SK-N-SH (cell line): Measurements from ENCODE around the gene NR2C1. TPM values are rescaled to one million over a fixed set of nuclear protein-coding genes. Genes with fewer than 3 reads are reported as not detected.

Experiments
- CTCF ChIA-PET: fragments of 300-600, 350-600 bp; formaldehyde crosslinking; extraction: SDS; loops from one replicate; lab custom pipeline; 2021; lab: Yijun Ruan, JAX
- POLR2A ChIA-PET: fragments of 350-600 bp; sonication (Branson Sonifier 250); formaldehyde crosslinking; extraction: SDS; loops from one replicate; lab custom pipeline; 2020; ENCODE audit warnings: antibody characterized with exemption, inconsistent platforms; lab: Yijun Ruan, JAX
- DNase-seq: peaks from one replicate; pipeline ENCODE4 v3.0.0; 2012
- H2AFZ ChIP-seq: fragments of 200-600 bp; sonication (generic); 2 replicates; pipeline ENCODE4 v1.8.1; 2016; ENCODE audit warnings: antibody characterized with exemption, mild to moderate bottlenecking, low read depth
- H3F3A ChIP-seq: fragments of 200-600 bp; sonication (generic); replicated peaks from 2 replicates; pipeline ENCODE3; 2016; ENCODE audit warnings: antibody characterized with exemption, mild to moderate bottlenecking; ENCODE audit not compliant: insufficient read depth
- H3K27ac ChIP-seq, 2 experiments: fragments of 200-500 bp in 1 of 2; fragments of 200-600 bp in 1 of 2; sonication (Bioruptor generic) in 1 of 2; sonication (generic), shearing (Covaris generic) in 1 of 2; 2 replicates each; pipeline versions ENCODE4 v1.5.1 to v1.6.1; 2014 to 2016; ENCODE audit warnings: low read depth in 2 of 2, inconsistent platforms in 1 of 2, low read length in 1 of 2, mild to moderate bottlenecking in 1 of 2, mixed read lengths in 1 of 2
- H3K27me3 ChIP-seq: fragments of 200-600 bp; sonication (generic), shearing (Covaris generic); 2 replicates; pipeline ENCODE4 v1.6.1; 2016; ENCODE audit warnings: mixed run types; ENCODE audit not compliant: insufficient read depth
- H3K36me3 ChIP-seq, 2 experiments: fragments of 200-500 bp in 1 of 2; fragments of 200-600 bp in 1 of 2; sonication (Bioruptor generic) in 1 of 2; sonication (generic) in 1 of 2; replicated peaks in 1 of 2; 2 replicates each; pipeline versions ENCODE3 to v1.5.1; 2014 to 2016; ENCODE audit warnings: low read length in 1 of 2, mild to moderate bottlenecking in 1 of 2; ENCODE audit not compliant: insufficient read depth in 2 of 2, control insufficient read depth in 1 of 2
- H3K4me1 ChIP-seq, 2 experiments: fragments of 200-500 bp in 1 of 2; fragments of 200-600 bp in 1 of 2; sonication (Bioruptor generic) in 1 of 2; sonication (generic), shearing (Covaris generic) in 1 of 2; 2 replicates each; pipeline versions ENCODE4 v1.5.1 to v1.6.1; 2014 to 2016; ENCODE audit warnings: low read depth in 1 of 2, low read length in 1 of 2, mixed run types in 1 of 2; ENCODE audit not compliant: insufficient read depth in 2 of 2, control insufficient read depth in 1 of 2
- H3K4me2 ChIP-seq: fragments of 200-600 bp; sonication (generic), shearing (Covaris generic); 2 replicates; pipeline ENCODE4 v1.6.1; 2017; ENCODE audit warnings: mixed run types
- H3K4me3 ChIP-seq, 2 experiments: fragments of 200-500 bp in 1 of 2; fragments of 200-600 bp in 1 of 2; sonication (Bioruptor generic) in 1 of 2; sonication (generic), shearing (Covaris generic) in 1 of 2; 2 replicates each; pipeline versions ENCODE4 v1.5.1 to v1.8.1; 2014 to 2016; ENCODE audit warnings: low read depth in 2 of 2, inconsistent platforms in 1 of 2, low read length in 1 of 2, mild to moderate bottlenecking in 1 of 2, mixed read lengths in 1 of 2, moderate library complexity in 1 of 2
- H3K79me2 ChIP-seq: fragments of 200-600 bp; sonication (generic); 2 replicates; pipeline ENCODE4 v1.8.1; 2017; ENCODE audit warnings: mild to moderate bottlenecking; ENCODE audit not compliant: insufficient read depth
- H3K9ac ChIP-seq: fragments of 200-600 bp; sonication (generic); 2 replicates; pipeline ENCODE4 v1.6.1; 2017; ENCODE audit warnings: mixed run types
- H3K9me2 ChIP-seq: fragments of 200-600 bp; sonication (generic); 2 replicates; pipeline ENCODE4 v1.6.1; 2017; ENCODE audit warnings: mixed run types
- H3K9me3 ChIP-seq: fragments of 200-600 bp; sonication (generic); 2 replicates; pipeline ENCODE4 v1.6.1; 2017; ENCODE audit warnings: mixed run types, mild to moderate bottlenecking, moderate library complexity
- H4K20me1 ChIP-seq: fragments of 200-600 bp; sonication (generic); 2 replicates; pipeline ENCODE4 v1.6.1; 2017; ENCODE audit warnings: mild to moderate bottlenecking, mixed run types; ENCODE audit not compliant: insufficient read depth
- CHD2 ChIP-seq: fragments of 150-350 bp; IDR thresholded peaks from 2 replicates; pipeline ENCODE4 v1.6.1; 2018; ENCODE audit warnings: low read length; ENCODE audit not compliant: partially characterized antibody
- ELF1 ChIP-seq: IDR thresholded peaks from 2 replicates; pipeline ENCODE4 v1.4.0; 2012
- EP300 ChIP-seq, 2 experiments: IDR thresholded peaks; 2 replicates each; pipeline versions ENCODE4 v1.4.0 to v1.6.1; 2012; ENCODE audit warnings: borderline replicate concordance in 1 of 2, low read depth in 1 of 2, low read length in 1 of 2
- EZH2phosphoT487 ChIP-seq: fragments of 200-600 bp; sonication (generic); IDR thresholded peaks from 2 replicates; pipeline ENCODE4 v1.6.1; 2017; ENCODE audit warnings: low read depth, mixed run types, mild to moderate bottlenecking, antibody characterized with exemption, moderate library complexity, borderline replicate concordance
- FOSL2 ChIP-seq: IDR thresholded peaks from 2 replicates; pipeline ENCODE4 v1.4.0; 2012; ENCODE audit warnings: low read depth, mild to moderate bottlenecking, moderate library complexity, borderline replicate concordance
- FOXM1 ChIP-seq: IDR thresholded peaks from 2 replicates; pipeline ENCODE4 v1.4.0; 2012; ENCODE audit warnings: low read depth, mild to moderate bottlenecking
- GABPA ChIP-seq: IDR thresholded peaks from 2 replicates; pipeline ENCODE4 v1.4.0; 2012; ENCODE audit warnings: low read depth, mild to moderate bottlenecking
- GATA2 ChIP-seq: sonication (generic); formaldehyde crosslinking; IDR thresholded peaks from 2 replicates; pipeline ENCODE4 v1.5.0; 2020; ENCODE audit warnings: mild to moderate bottlenecking, missing genetic modification reagents
- JUND ChIP-seq: IDR thresholded peaks from 2 replicates; pipeline ENCODE4 v1.4.0; 2012
- MXI1 ChIP-seq: IDR thresholded peaks from 2 replicates; pipeline ENCODE4 v1.6.1; 2012; ENCODE audit warnings: mild to moderate bottlenecking, low read depth, low read length, improper control_type of control experiment
- NFIC ChIP-seq: IDR thresholded peaks from 2 replicates; pipeline ENCODE4 v1.4.0; 2012; ENCODE audit warnings: borderline replicate concordance
- NRF1 ChIP-seq: IDR thresholded peaks from 2 replicates; pipeline ENCODE4 v1.6.1; 2012; ENCODE audit warnings: low read depth, mild to moderate bottlenecking, low read length
- PBX3 ChIP-seq: IDR thresholded peaks from 2 replicates; pipeline ENCODE4; 2012
- RAD21 ChIP-seq: IDR thresholded peaks from 2 replicates; pipeline ENCODE4 v1.6.1; 2012; ENCODE audit warnings: mild to moderate bottlenecking, low read length
- RCOR1 ChIP-seq: fragments of 150-350 bp; IDR thresholded peaks from 2 replicates; pipeline ENCODE4 v1.6.1; 2017; ENCODE audit warnings: antibody characterized with exemption, low read length
- SIN3A ChIP-seq: IDR thresholded peaks from 2 replicates; pipeline ENCODE4 v1.6.1; 2012; ENCODE audit warnings: low read depth, mild to moderate bottlenecking, low read length, moderate library complexity, borderline replicate concordance
- YY1 ChIP-seq: IDR thresholded peaks from 2 replicates; pipeline ENCODE4 v1.4.0; 2012; ENCODE audit warnings: low read depth, mild to moderate bottlenecking
- WGBS: methylation state at CpG from one replicate; pipeline ENCODE4 v1.1.6; 2017; ENCODE audit warnings: low lambda C conversion rate; 5-methylcytosine and 5-hydroxymethylcytosine counted together
- polyA plus RNA-seq, 3 experiments: library from polyadenylated mRNA; depleted of rRNA; stranded (reverse); fragments of >200 nt; gene quantifications; 2 replicates each; pipeline ENCODE4 v1.2.3, GENCODE V29; 2012
- TF ChIP-seq, protein P1 (sequence below): fragments of 150-350 bp; IDR thresholded peaks from 2 replicates; pipeline ENCODE4 v1.6.1; 2017; ENCODE audit warnings: antibody characterized with exemption, low read length, low read depth, borderline replicate concordance
- TF ChIP-seq, protein P2 (sequence below): fragments of 200-600 bp; sonication (generic); IDR thresholded peaks from 2 replicates; pipeline ENCODE4 v1.6.1; 2017; ENCODE audit warnings: antibody characterized with exemption, mild to moderate bottlenecking, moderate library complexity
- TF ChIP-seq, protein P3 (sequence below): IDR thresholded peaks from 2 replicates; pipeline ENCODE4 v1.6.1; 2012; ENCODE audit warnings: mild to moderate bottlenecking, low read depth, low read length, moderate library complexity

NR2C1 gene
- polyA plus RNA-seq, 1 of the 3 experiments (the other 2 are of a cell fraction): 15.9 TPM

- Histone ChIP-seq H2AFZ (no peak overlapping the region), H4K20me1 (no peaks in the 10 kb centered on the region), H3K79me2 (no peaks in the 10 kb centered on the region), H3K4me3 (no peak overlapping the region), H3K9ac (no peak overlapping the region), H3K9me2 (no peaks in the 10 kb centered on the region), H3K27me3 (no peaks in the 10 kb centered on the region), H3K36me3 (peaks cover 38 to 48% of the 10 kb centered on the region in 2 experiments), H3K4me1 (no peaks in the 10 kb centered on the region; a peak in 1 of 4 replicates), H3K9me3 (no peaks in the 10 kb centered on the region), H3F3A (peaks cover 3% of the 10 kb centered on the region), H3K4me2 (no peak overlapping the region), H3K27ac (no peak overlapping the region)
- no peak for DNase-seq
- POLR2A ChIA-PET: no interaction called here
- CTCF ChIA-PET: no interaction called here
- TF ChIP-seq ELF1 (no peak), EP300 (IDR thresholded peaks at IDR 0.05; ENCODE audit: borderline replicate concordance in 1 of 2, low read depth in 1 of 2, low read length in 1 of 2) (no peak), FOXM1 (no peak), FOSL2 (no peak), GABPA (no peak), NRF1 (no peak), JUND (no peak), CHD2 (no peak), RAD21 (no peak), PBX3 (no peak), YY1 (no peak), RCOR1 (no peak), MXI1 (no peak), NFIC (no peak), GATA2 (no peak), SIN3A (no peak), EZH2phosphoT487 (no peak)
- TF ChIP-seq, protein P1, sequence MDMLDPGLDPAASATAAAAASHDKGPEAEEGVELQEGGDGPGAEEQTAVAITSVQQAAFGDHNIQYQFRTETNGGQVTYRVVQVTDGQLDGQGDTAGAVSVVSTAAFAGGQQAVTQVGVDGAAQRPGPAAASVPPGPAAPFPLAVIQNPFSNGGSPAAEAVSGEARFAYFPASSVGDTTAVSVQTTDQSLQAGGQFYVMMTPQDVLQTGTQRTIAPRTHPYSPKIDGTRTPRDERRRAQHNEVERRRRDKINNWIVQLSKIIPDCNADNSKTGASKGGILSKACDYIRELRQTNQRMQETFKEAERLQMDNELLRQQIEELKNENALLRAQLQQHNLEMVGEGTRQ: no peak
- TF ChIP-seq, protein P2, sequence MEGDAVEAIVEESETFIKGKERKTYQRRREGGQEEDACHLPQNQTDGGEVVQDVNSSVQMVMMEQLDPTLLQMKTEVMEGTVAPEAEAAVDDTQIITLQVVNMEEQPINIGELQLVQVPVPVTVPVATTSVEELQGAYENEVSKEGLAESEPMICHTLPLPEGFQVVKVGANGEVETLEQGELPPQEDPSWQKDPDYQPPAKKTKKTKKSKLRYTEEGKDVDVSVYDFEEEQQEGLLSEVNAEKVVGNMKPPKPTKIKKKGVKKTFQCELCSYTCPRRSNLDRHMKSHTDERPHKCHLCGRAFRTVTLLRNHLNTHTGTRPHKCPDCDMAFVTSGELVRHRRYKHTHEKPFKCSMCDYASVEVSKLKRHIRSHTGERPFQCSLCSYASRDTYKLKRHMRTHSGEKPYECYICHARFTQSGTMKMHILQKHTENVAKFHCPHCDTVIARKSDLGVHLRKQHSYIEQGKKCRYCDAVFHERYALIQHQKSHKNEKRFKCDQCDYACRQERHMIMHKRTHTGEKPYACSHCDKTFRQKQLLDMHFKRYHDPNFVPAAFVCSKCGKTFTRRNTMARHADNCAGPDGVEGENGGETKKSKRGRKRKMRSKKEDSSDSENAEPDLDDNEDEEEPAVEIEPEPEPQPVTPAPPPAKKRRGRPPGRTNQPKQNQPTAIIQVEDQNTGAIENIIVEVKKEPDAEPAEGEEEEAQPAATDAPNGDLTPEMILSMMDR: no peak
- TF ChIP-seq, protein P3, sequence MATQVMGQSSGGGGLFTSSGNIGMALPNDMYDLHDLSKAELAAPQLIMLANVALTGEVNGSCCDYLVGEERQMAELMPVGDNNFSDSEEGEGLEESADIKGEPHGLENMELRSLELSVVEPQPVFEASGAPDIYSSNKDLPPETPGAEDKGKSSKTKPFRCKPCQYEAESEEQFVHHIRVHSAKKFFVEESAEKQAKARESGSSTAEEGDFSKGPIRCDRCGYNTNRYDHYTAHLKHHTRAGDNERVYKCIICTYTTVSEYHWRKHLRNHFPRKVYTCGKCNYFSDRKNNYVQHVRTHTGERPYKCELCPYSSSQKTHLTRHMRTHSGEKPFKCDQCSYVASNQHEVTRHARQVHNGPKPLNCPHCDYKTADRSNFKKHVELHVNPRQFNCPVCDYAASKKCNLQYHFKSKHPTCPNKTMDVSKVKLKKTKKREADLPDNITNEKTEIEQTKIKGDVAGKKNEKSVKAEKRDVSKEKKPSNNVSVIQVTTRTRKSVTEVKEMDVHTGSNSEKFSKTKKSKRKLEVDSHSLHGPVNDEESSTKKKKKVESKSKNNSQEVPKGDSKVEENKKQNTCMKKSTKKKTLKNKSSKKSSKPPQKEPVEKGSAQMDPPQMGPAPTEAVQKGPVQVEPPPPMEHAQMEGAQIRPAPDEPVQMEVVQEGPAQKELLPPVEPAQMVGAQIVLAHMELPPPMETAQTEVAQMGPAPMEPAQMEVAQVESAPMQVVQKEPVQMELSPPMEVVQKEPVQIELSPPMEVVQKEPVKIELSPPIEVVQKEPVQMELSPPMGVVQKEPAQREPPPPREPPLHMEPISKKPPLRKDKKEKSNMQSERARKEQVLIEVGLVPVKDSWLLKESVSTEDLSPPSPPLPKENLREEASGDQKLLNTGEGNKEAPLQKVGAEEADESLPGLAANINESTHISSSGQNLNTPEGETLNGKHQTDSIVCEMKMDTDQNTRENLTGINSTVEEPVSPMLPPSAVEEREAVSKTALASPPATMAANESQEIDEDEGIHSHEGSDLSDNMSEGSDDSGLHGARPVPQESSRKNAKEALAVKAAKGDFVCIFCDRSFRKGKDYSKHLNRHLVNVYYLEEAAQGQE: no peak
- WGBS: 100% methylated on average over 1 of the region's 1 CpG
Observed at GRCh38 chr12:95034750-95035149, 38.7 kb downstream of the NR2C1 start.
